HepG2 (cell line): Measurements from ENCODE around the gene ITGA2. TPM values are rescaled to one million over a fixed set of nuclear protein-coding genes. Genes with fewer than 3 reads are reported as not detected.
A peak's percentile ranks its signal among the peaks of the same experiment; 100 is the strongest.

Source experiments
- ARHGAP35 ChIP-seq: sonication (generic); formaldehyde crosslinking; IDR thresholded peaks from 2 replicates; pipeline ENCODE4 v1.9.0; 2022; ENCODE audit warnings: mild to moderate bottlenecking, inconsistent platforms, moderate library complexity, missing genetic modification reagents, borderline replicate concordance
- FOXP1 ChIP-seq, 2 experiments: fragments of 450-650 bp in 1 of 2; IDR thresholded peaks; 2 replicates each; pipeline ENCODE4 v1.6.1; 2017 to 2018; ENCODE audit warnings: antibody characterized with exemption in 1 of 2
- HIC2 ChIP-seq: sonication (generic); formaldehyde crosslinking; IDR thresholded peaks from 2 replicates; pipeline ENCODE4 v1.9.0; 2022; ENCODE audit warnings: low read depth, missing genetic modification reagents
- HNF4G ChIP-seq, 2 experiments: sonication (generic) in 1 of 2; formaldehyde crosslinking in 1 of 2; IDR thresholded peaks; 2 replicates each; pipeline versions ENCODE4 v1.4.0 to v1.6.1; 2011 to 2020; ENCODE audit warnings: borderline replicate concordance in 2 of 2, low read depth in 2 of 2, mild to moderate bottlenecking in 2 of 2, low read length in 1 of 2, missing genetic modification reagents in 1 of 2, moderate library complexity in 1 of 2
- KLF12 ChIP-seq: sonication (generic); formaldehyde crosslinking; IDR thresholded peaks from 2 replicates; pipeline ENCODE4 v1.4.0; 2020; ENCODE audit warnings: missing genetic modification reagents, borderline replicate concordance
- MATR3 ChIP-seq: sonication (generic); formaldehyde crosslinking; IDR thresholded peaks from 2 replicates; pipeline ENCODE4 v1.4.0; 2020; ENCODE audit warnings: missing genetic modification reagents
- MTF2 ChIP-seq: sonication (generic); formaldehyde crosslinking; IDR thresholded peaks from 2 replicates; pipeline ENCODE4 v1.5.0; 2020; ENCODE audit warnings: missing genetic modification reagents, borderline replicate concordance
- MYC ChIP-seq: sonication (generic); formaldehyde crosslinking; IDR thresholded peaks from 2 replicates; pipeline ENCODE4 v1.9.0; 2021; ENCODE audit warnings: missing genetic modification reagents, borderline replicate concordance
- MZF1 ChIP-seq: sonication (generic); formaldehyde crosslinking; IDR thresholded peaks from 2 replicates; pipeline ENCODE4 v1.8.1; 2023; ENCODE audit warnings: mild to moderate bottlenecking, missing genetic modification reagents, borderline replicate concordance
- NRL ChIP-seq: sonication (generic); formaldehyde crosslinking; IDR thresholded peaks from 2 replicates; pipeline ENCODE4 v1.5.0; 2020; ENCODE audit warnings: missing genetic modification reagents, mild to moderate bottlenecking, moderate library complexity, borderline replicate concordance
- PHF8 ChIP-seq: sonication (generic); formaldehyde crosslinking; IDR thresholded peaks from 2 replicates; pipeline ENCODE4 v1.5.0; 2020; ENCODE audit warnings: missing genetic modification reagents
- POLR2AphosphoS2 ChIP-seq: IDR thresholded peaks from 2 replicates; pipeline ENCODE4 v1.6.1; 2011; ENCODE audit warnings: low read depth, low read length, improper control_type of control experiment
- SNAPC5 ChIP-seq: sonication (generic); formaldehyde crosslinking; IDR thresholded peaks from 2 replicates; pipeline ENCODE4 v1.8.1; 2023; ENCODE audit warnings: mild to moderate bottlenecking, missing genetic modification reagents, borderline replicate concordance
- SP4 ChIP-seq: sonication (generic); formaldehyde crosslinking; IDR thresholded peaks from 2 replicates; pipeline ENCODE4 v1.8.1; 2023; ENCODE audit warnings: mild to moderate bottlenecking, missing genetic modification reagents
- SUZ12 ChIP-seq: fragments of 150-350 bp; IDR thresholded peaks from 2 replicates; pipeline ENCODE4 v1.6.1; 2014; ENCODE audit warnings: low read depth, low read length
- TBP ChIP-seq: sonication (generic); formaldehyde crosslinking; IDR thresholded peaks from 2 replicates; pipeline ENCODE4 v1.5.0; 2020; ENCODE audit warnings: missing genetic modification reagents
- TSC22D2 ChIP-seq: sonication (generic); formaldehyde crosslinking; IDR thresholded peaks from 2 replicates; pipeline ENCODE4 v1.5.1; 2020; ENCODE audit warnings: missing genetic modification reagents, mild to moderate bottlenecking, borderline replicate concordance
- ZBTB2 ChIP-seq: sonication (generic); formaldehyde crosslinking; IDR thresholded peaks from 2 replicates; pipeline ENCODE4 v1.8.0; 2022; ENCODE audit warnings: low read depth, missing genetic modification reagents
- ZBTB20 ChIP-seq: sonication (generic); formaldehyde crosslinking; IDR thresholded peaks from 2 replicates; pipeline ENCODE4 v1.8.1; 2023; ENCODE audit warnings: missing genetic modification reagents, low read depth, mild to moderate bottlenecking, borderline replicate concordance
- ZFX ChIP-seq: sonication (generic); formaldehyde crosslinking; IDR thresholded peaks from 2 replicates; pipeline ENCODE4 v1.4.0; 2020; ENCODE audit warnings: mild to moderate bottlenecking, low read depth, missing genetic modification reagents, moderate library complexity
- ZKSCAN8 ChIP-seq: IDR thresholded peaks from 2 replicates; pipeline ENCODE4 v1.6.1; 2016; ENCODE audit warnings: borderline replicate concordance, missing genetic modification reagents, missing compliant biosample characterization
- ZNF30 ChIP-seq: sonication (generic); formaldehyde crosslinking; IDR thresholded peaks from 2 replicates; pipeline ENCODE4 v1.5.0; 2020; ENCODE audit warnings: mild to moderate bottlenecking, missing genetic modification reagents
- ZNF329 ChIP-seq: sonication (generic); formaldehyde crosslinking; IDR thresholded peaks from 2 replicates; pipeline ENCODE4 v1.9.0; 2021; ENCODE audit warnings: low read depth, mild to moderate bottlenecking, missing genetic modification reagents
- ZNF572 ChIP-seq: sonication (generic); formaldehyde crosslinking; IDR thresholded peaks from 2 replicates; pipeline ENCODE4 v1.5.1; 2020; ENCODE audit warnings: mild to moderate bottlenecking, missing genetic modification reagents
- ZNF615 ChIP-seq: sonication (generic); formaldehyde crosslinking; IDR thresholded peaks from 2 replicates; pipeline ENCODE4 v1.5.0; 2020; ENCODE audit warnings: mild to moderate bottlenecking, missing genetic modification reagents, borderline replicate concordance
- ZNF644 ChIP-seq: IDR thresholded peaks from 2 replicates; pipeline ENCODE4 v1.6.1; 2016; ENCODE audit warnings: low read depth
- polyA plus RNA-seq, 8 experiments: library from polyadenylated mRNA; depleted of rRNA in 3 of 8; stranded (reverse) in 7 of 8; unstranded in 1 of 8; fragments of >200 nt; fragmentation: Illumina TruSeq in 4 of 8; extraction: Trizol in 4 of 8; gene quantifications; 2 replicates each; pipeline versions ENCODE4 v1.2.1 to v1.2.3, GENCODE V29; 2011 to 2016; ENCODE audit warnings: low read depth in 4 of 8, missing spikeins in 1 of 8, mixed read lengths in 1 of 8; ENCODE audit not compliant: insufficient read depth in 1 of 8
- total RNA-seq, 5 experiments: library from RNA; depleted of rRNA; stranded (reverse); fragments of >200 nt; fragmentation: Illumina TruSeq; extraction: Trizol; gene quantifications; 2 replicates each; pipeline ENCODE4 v1.2.3, GENCODE V29; 2016; ENCODE audit warnings: low read depth in 1 of 5

Gene ITGA2
- total and polyA plus RNA-seq, 2 of the 13 experiments (the other 11 are each of a cell fraction or from before 2014, with no cell fraction given), result 15.8 to 58.3 TPM

GRCh38 chr5:53109443-53110127, 120.4 kb downstream of the ITGA2 start, which contains the start of gene MOCS2 (continued):
- TF ChIP-seq HNF4G (IDR thresholded peaks at IDR 0.05; ENCODE audit: borderline replicate concordance, low read depth, low read length) (no peak), HNF4G (CRISPR knock-in tag; IDR thresholded peaks at IDR 0.05; ENCODE audit: borderline replicate concordance, low read depth) (no peak), MATR3 (CRISPR knock-in tag) (no peak), ZFX (CRISPR knock-in tag) (peak; percentile 93), ZNF572 (CRISPR knock-in tag) (peak; percentile 88; the same call in 1 of the 2 replicates), SP4 (CRISPR knock-in tag) (peak; percentile 64; the same call in 1 of the 2 replicates), TBP (CRISPR knock-in tag) (no peak), KLF12 (no peak), ZBTB20 (CRISPR knock-in tag) (peak; percentile 33; the same call in 1 of the 2 replicates), ZNF30 (CRISPR knock-in tag) (no peak), FOXP1 (IDR thresholded peaks at IDR 0.05) (no peak), FOXP1 (CRISPR knock-in tag; IDR thresholded peaks at IDR 0.05) (no peak), MTF2 (CRISPR knock-in tag) (no peak), ZKSCAN8 (CRISPR knock-in tag) (peak; percentile 63), ZNF644 (no peak), SNAPC5 (no peak), ZNF329 (CRISPR knock-in tag) (no peak; the same call in 1 of the 2 replicates), NRL (CRISPR knock-in tag) (peak; percentile 54; the same call in 1 of the 2 replicates), PHF8 (peak; percentile 83), MYC (CRISPR knock-in tag) (peak; percentile 64; the same call in 1 of the 2 replicates), POLR2AphosphoS2 (no peak), ARHGAP35 (CRISPR knock-in tag) (no peak), SUZ12 (no peak), TSC22D2 (CRISPR knock-in tag) (no peak), ZBTB2 (CRISPR knock-in tag) (no peak), HIC2 (CRISPR knock-in tag) (no peak), MZF1 (CRISPR knock-in tag) (no peak), ZNF615 (CRISPR knock-in tag) (no peak)
